ENCODE measurements around the gene MT1A. TPM values are rescaled to one million over a fixed set of nuclear protein-coding genes. Genes with fewer than 3 reads are reported as not detected.

MT1A gene
- total RNA-seq, 1 experiment from 2014 or later, result not detected

DNA sequence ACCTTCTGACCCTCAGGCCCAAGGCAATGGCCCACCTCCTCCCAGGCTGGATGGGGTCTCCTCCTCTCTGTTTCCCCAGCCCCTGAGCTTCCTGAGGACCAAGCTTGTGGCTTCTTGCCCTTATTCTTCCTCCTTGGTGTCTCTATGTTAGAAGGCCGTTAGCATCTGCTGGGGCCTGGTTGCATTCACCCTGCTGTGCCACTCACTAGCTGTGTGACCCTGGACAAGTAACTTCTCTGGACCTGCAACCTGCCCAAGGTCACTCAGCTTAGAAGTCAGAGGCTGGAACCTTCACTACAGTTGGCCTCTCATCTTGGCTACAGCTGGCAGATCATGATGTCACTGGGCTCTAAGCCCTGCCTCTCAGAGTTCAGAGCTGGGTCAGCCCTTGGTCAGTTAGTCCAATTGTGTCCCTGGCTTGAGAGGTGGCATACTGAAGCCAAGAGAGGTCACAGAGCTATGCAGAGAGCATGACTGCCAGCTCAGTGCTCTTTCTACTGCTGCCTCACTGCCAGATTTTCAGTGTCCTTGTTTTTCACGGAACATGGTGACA, 27.1 kb upstream of the MT1A start:
- Mint-ChIP-seq H3K36me3 (ENCODE audit: insufficient read depth, unreplicated experiment) (peaks cover 18% of the 10 kb centered on the region), H3K9me3 (ENCODE audit: low read depth, unreplicated experiment) (no peaks in the 10 kb centered on the region), H3K4me1 (ENCODE audit: low read depth, unreplicated experiment) (peaks cover 60% of the 10 kb centered on the region), H3K4me3 (ENCODE audit: low read depth, unreplicated experiment) (no peak overlapping the region), H3K27me3 (ENCODE audit: unreplicated experiment) (peaks cover 3% of the 10 kb centered on the region), H3K27ac (ENCODE audit: unreplicated experiment) (no peak overlapping the region)
- no TSS peak for BruUV-seq (replicated peaks)
- intact Hi-C loops (cut with micrococcal nuclease; ENCODE audit: unreplicated experiment), result no loop called here
- TF ChIP-seq CTCF (IDR thresholded peaks at IDR 0.05; ENCODE audit: unreplicated experiment), result no peak
- CTCF ChIA-PET, result interaction anchor here (0.7 to 1.0 kb wide), 2 partner anchors 10 to 91 kb away, joined by 3 to 7 read pairs; no protein-coding TSS in a partner anchor
- no peak for DNase-seq

GRCh38 chr16:56613706-56614105, 24.8 kb upstream of the MT1A start:
- CTCF ChIA-PET, result interaction anchor here (0.6 kb wide), 1 partner anchor 321 kb away, joined by 3 read pairs; no protein-coding TSS in a partner anchor
- no peak overlapping the region for H3K4me3 Mint-ChIP-seq (ENCODE audit: low read depth, unreplicated experiment)
- H3K27me3 Mint-ChIP-seq (ENCODE audit: unreplicated experiment), result peaks cover 26% of the 10 kb centered on the region
- H3K4me1 Mint-ChIP-seq (ENCODE audit: low read depth, unreplicated experiment), result peaks cover 50% of the 10 kb centered on the region
- no TSS peak for BruUV-seq (replicated peaks)
- H3K36me3 Mint-ChIP-seq (ENCODE audit: insufficient read depth, unreplicated experiment), result peaks cover 9% of the 10 kb centered on the region
- TF ChIP-seq CTCF (IDR thresholded peaks at IDR 0.05; ENCODE audit: unreplicated experiment), result no peak
- H3K27ac Mint-ChIP-seq (ENCODE audit: unreplicated experiment), result no peak overlapping the region
- intact Hi-C loops (cut with micrococcal nuclease; ENCODE audit: unreplicated experiment), result no loop called here
- no peaks in the 10 kb centered on the region for H3K9me3 Mint-ChIP-seq (ENCODE audit: low read depth, unreplicated experiment)
- no peak for DNase-seq

DNA sequence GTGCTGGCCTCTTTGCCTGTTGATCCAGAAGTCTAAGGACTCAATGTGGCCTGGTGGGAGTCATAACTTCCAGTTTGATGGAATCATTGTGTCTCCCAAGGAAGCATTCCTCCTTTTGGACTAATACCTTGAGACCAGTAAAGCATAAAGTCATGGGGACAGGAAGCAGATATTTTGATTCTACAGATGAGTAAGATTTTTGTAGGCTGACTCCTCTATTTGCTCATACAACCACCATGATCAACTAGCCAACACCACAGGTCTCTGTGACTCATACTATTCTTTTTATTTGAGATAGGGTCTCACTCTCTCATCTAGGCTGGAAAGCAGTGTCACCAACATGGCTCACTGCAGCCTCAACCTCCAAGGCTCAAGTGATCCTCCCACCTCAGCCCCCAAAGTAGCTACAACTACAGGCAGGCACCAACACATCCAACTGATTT, 23.9 kb upstream of the MT1A start:
- Mint-ChIP-seq H3K36me3 (ENCODE audit: insufficient read depth, unreplicated experiment) (peaks cover under 1% of the 10 kb centered on the region), H3K4me3 (ENCODE audit: low read depth, unreplicated experiment) (no peak overlapping the region), H3K9me3 (ENCODE audit: low read depth, unreplicated experiment) (no peaks in the 10 kb centered on the region), H3K4me1 (ENCODE audit: low read depth, unreplicated experiment) (peaks cover 41% of the 10 kb centered on the region), H3K27me3 (ENCODE audit: unreplicated experiment) (peaks cover 35% of the 10 kb centered on the region), H3K27ac (ENCODE audit: unreplicated experiment) (no peak overlapping the region)
- no peak for DNase-seq
- TF ChIP-seq CTCF (IDR thresholded peaks at IDR 0.05; ENCODE audit: unreplicated experiment), result no peak
- CTCF ChIA-PET, result interaction anchor here (0.6 kb wide), 1 partner anchor 320 kb away, joined by 3 read pairs; no protein-coding TSS in a partner anchor
- intact Hi-C loops (cut with micrococcal nuclease; ENCODE audit: unreplicated experiment), result no loop called here
- no TSS peak for BruUV-seq (replicated peaks)

DNA sequence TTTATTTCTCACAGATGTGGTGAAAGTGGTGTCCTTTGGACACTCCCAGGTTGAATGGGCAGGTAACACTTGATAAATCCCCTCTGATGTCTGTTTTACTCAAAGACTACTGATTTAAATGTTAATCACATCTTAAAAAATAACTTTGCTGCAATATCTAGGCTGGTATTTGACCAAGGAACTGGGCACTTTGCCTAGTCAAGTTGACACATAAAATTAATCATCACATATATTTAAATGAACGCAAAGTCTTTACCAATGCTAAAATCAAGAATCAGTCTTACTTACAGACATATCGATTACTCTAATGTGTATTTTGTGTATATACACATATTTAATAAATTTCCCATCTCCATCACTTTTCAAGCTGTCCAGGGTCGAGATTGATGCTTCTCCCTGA, 23.1 kb upstream of the MT1A start:
- Mint-ChIP-seq H3K27ac (ENCODE audit: unreplicated experiment) (no peak overlapping the region), H3K9me3 (ENCODE audit: low read depth, unreplicated experiment) (no peaks in the 10 kb centered on the region), H3K27me3 (ENCODE audit: unreplicated experiment) (peaks cover 36% of the 10 kb centered on the region), H3K36me3 (ENCODE audit: insufficient read depth, unreplicated experiment) (no peaks in the 10 kb centered on the region), H3K4me1 (ENCODE audit: low read depth, unreplicated experiment) (peaks cover 33% of the 10 kb centered on the region), H3K4me3 (ENCODE audit: low read depth, unreplicated experiment) (no peak overlapping the region)
- no TSS peak for BruUV-seq (replicated peaks)
- no peak for DNase-seq
- TF ChIP-seq CTCF (IDR thresholded peaks at IDR 0.05; ENCODE audit: unreplicated experiment), result no peak
- intact Hi-C loops (cut with micrococcal nuclease; ENCODE audit: unreplicated experiment), result no loop called here
- CTCF ChIA-PET, result no interaction called here
